Sigmoid colon (tissue), 7 donors: ENCODE results near the gene USP49. TPM values are rescaled to one million over a fixed set of nuclear protein-coding genes. Genes with fewer than 3 reads are reported as not detected.
A peak's percentile ranks its signal among the peaks of the same experiment; 100 is the strongest.

ENCODE experiments used
- DNase-seq: peaks from one replicate; pipeline ENCODE4 v3.0.0-alpha.2; 2019
- H3K27ac ChIP-seq, 4 donors: fragments of 200-600 bp; sonication (generic); one replicate each; pipeline ENCODE4 v1.5.1; 2016 to 2019; ENCODE audit warnings: mild to moderate bottlenecking in 1 of 4
- H3K27me3 ChIP-seq, 3 donors: fragments of 200-600 bp; sonication (generic); one replicate each; pipeline ENCODE4 v1.5.1; 2019; ENCODE audit warnings: mild to moderate bottlenecking in 1 of 3
- H3K36me3 ChIP-seq, 4 donors: fragments of 200-600 bp; sonication (generic); one replicate each; pipeline ENCODE4 v1.5.1; 2016 to 2019
- H3K4me1 ChIP-seq, 4 donors: fragments of 200-600 bp; sonication (generic); one replicate each; pipeline ENCODE4 v1.5.1; 2017 to 2019
- H3K4me3 ChIP-seq, 4 donors: fragments of 200-600 bp; sonication (generic); one replicate each; pipeline ENCODE4 v1.5.1; 2017 to 2019; ENCODE audit warnings: mild to moderate bottlenecking in 2 of 4, moderate library complexity in 1 of 4
- H3K9me3 ChIP-seq, 4 donors: fragments of 200-600 bp in 3 of 4; sonication (generic) in 3 of 4; one replicate each; pipeline versions ENCODE4 v1.5.1 to v1.6.1; 2013 to 2019
- CTCF ChIP-seq, 4 experiments: fragments of 450-650 bp in 3 of 4; fragments of 200-600 bp in 1 of 4; IDR thresholded peaks; one replicate each; pipeline ENCODE4 v1.5.1; 2016 to 2019; ENCODE audit warnings: antibody characterized with exemption in 4 of 4, mild to moderate bottlenecking in 3 of 4, moderate library complexity in 2 of 4
- EP300 ChIP-seq, 4 donors: sonication (generic); formaldehyde crosslinking; IDR thresholded peaks; one replicate each; pipeline ENCODE4 v1.6.1; 2017; ENCODE audit warnings: antibody characterized with exemption in 4 of 4
- POLR2A ChIP-seq, 2 donors: fragments of 450-650 bp; IDR thresholded peaks; one replicate each; pipeline ENCODE4 v1.6.1; 2016; ENCODE audit warnings: antibody characterized with exemption in 2 of 2, mild to moderate bottlenecking in 2 of 2, moderate library complexity in 2 of 2
- POLR2AphosphoS5 ChIP-seq, 4 donors: sonication (generic); formaldehyde crosslinking; IDR thresholded peaks; one replicate each; pipeline ENCODE4 v1.6.1; 2017; ENCODE audit warnings: antibody characterized with exemption in 4 of 4
- WGBS, 2 donors: extraction: QIAGEN DNeasy Blood & Tissue Kit; methylation state at CpG; one replicate each; pipeline ENCODE4 v1.1.7; 2013; 5-methylcytosine and 5-hydroxymethylcytosine counted together
- intact Hi-C: fragments of 100-400 bp; cut with DNase I; formaldehyde crosslinking; loops from one replicate; pipeline ENCODE4 v1.15.1; 2023
- polyA plus RNA-seq, 3 donors: library from polyadenylated mRNA; stranded (reverse); fragments of 200-250 nt; gene quantifications; one replicate each; pipeline ENCODE4 v1.2.3, GENCODE V29; 2013
- total RNA-seq, 4 donors: library from RNA; depleted of rRNA; stranded (reverse); fragments of >200 nt; gene quantifications; one replicate each; pipeline ENCODE4 v1.1.0, GENCODE V29; 2016
- donor health status: healthy with polysubstance abuse.
- donor health status: Bipolar disorder and iron deficiency.
- donor health status: healthy.

Gene USP49
- total and polyA plus RNA-seq, 7 donors = 0.23 to 10.0 (median 2.1) TPM

DNA sequence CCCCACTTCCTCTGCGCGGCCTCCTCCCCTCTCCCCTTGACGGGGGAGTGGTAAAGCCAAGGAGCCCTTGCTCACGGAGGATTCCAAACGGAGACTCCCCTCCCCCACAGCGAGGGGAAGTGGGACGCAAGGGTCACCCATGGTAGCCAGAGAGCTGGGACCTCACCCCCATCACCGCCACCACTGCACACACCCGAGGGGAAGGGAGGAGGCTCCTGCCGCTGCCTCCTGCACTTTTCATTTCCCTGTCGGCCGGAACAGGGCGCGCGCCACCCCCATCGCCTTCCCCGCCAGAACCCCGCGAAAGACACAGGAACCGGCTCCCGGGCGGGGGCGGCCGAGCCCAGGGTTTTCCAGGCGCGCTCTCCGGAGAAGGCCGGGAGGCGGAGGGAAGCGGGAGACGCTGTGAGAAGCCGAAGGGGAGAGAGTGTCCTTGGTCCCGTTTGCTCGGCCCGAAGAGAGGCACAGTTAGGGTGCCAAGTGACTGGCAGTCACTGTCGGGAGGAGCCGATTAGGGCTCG lies 45.6 kb upstream of the USP49 start:
- Histone ChIP-seq H3K36me3 (peaks cover 0 to 4% (median 2%) of the 10 kb centered on the region in 4 donors), H3K27me3 (no peaks in the 10 kb centered on the region), H3K4me1 (peaks cover 0 to 57% (median 51%) of the 10 kb centered on the region in 4 donors), H3K4me3 (peak overlapping the region; percentile 56 to 82 (median 66)), H3K27ac (peak overlapping the region; percentile 86 to 94 (median 89)), H3K9me3 (no peaks in the 10 kb centered on the region)
- intact Hi-C loops = loop anchor here (2.0 to 5.0 kb wide), 4 partner anchors 46 to 159 kb away; partner anchors contain the start of genes PRICKLE4 and USP49
- WGBS, 2 donors = 0 to 1% methylated on average over 38 of the region's 38 CpGs
- TF ChIP-seq POLR2A (IDR thresholded peaks at IDR 0.05) (no peak), POLR2AphosphoS5 (IDR thresholded peaks at IDR 0.05) (peak in 1 of 4 donors; percentile 9)
- peak; percentile 75 for DNase-seq

DNA sequence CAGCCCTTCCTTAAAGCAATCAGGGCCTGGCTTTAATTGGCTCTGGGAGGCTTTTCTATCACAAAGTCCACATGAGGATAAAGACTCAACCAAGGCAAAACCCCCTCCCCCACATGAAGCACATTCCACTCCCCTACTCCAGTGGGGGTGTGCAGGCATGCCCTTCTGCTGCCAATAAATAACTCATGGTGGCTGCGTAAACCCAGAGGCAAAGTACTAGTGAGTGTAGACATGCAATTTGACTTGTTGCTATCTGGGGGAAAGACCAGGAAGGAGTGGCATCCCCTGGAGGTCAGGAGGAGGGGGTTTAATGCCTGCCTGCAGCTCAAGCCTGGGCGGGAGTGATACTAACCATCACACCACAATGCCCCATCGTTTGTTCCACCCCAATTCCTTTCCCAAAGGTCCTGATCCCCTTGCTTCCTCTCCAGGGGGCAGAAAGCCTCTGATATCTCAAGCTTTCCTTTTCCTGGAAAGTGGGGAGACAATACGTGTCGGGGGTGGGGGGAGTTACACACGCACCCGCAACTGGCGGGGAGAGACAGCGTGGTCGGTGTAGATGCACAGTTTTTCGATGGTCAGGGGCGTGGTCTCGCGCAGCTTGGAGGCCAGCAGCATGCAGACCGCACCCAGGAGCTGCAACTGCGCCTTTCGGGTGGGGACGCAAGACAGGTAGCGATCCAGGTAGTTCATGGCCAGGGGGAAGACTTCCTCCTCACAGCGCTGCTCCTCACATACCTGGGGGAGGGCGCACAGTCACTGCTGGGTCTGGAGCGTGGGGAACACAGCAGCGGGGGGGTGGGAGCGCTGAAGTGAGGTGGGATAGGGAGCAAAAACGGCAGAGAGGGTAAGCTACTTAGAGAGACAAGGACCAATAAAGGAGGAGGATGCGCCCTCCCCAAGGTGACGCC lies 44.9 kb upstream of the USP49 start:
- peaks cover 4 to 10% (median 9%) of the 10 kb centered on the region in 4 donors for H3K36me3 ChIP-seq
- H3K4me1 ChIP-seq = peaks cover 0 to 61% (median 51%) of the 10 kb centered on the region in 4 donors
- H3K27me3 ChIP-seq = no peaks in the 10 kb centered on the region
- peak overlapping the region; percentile 86 to 94 (median 89) for H3K27ac ChIP-seq
- peak overlapping the region; percentile 56 to 82 (median 66) for H3K4me3 ChIP-seq
- no peaks in the 10 kb centered on the region for H3K9me3 ChIP-seq
- 3 to 8% methylated on average over 27 of the region's 27 CpGs for WGBS, 2 donors
- DNase-seq = peak; percentile 70
- TF ChIP-seq POLR2AphosphoS5 (IDR thresholded peaks at IDR 0.05) = no peak
- no peak for TF ChIP-seq EP300 (IDR thresholded peaks at IDR 0.05)
- TF ChIP-seq POLR2A (IDR thresholded peaks at IDR 0.05) = no peak
- no peak for TF ChIP-seq CTCF (IDR thresholded peaks at IDR 0.05)
- intact Hi-C loops = loop anchor here (2.0 to 5.0 kb wide), 4 partner anchors 45 to 158 kb away; partner anchors contain the start of genes PRICKLE4 and USP49

- peak overlapping the region; percentile 86 to 94 (median 89) for H3K27ac ChIP-seq
- H3K4me1 ChIP-seq = peaks cover 0 to 61% (median 51%) of the 10 kb centered on the region in 4 donors
- H3K9me3 ChIP-seq = no peaks in the 10 kb centered on the region
- no peak for TF ChIP-seq POLR2AphosphoS5 (IDR thresholded peaks at IDR 0.05)
- no peak for TF ChIP-seq CTCF (IDR thresholded peaks at IDR 0.05)
- H3K4me3 ChIP-seq = peak overlapping the region in 1 of 4 donors; percentile 66
- DNase-seq = peak; percentile 71
- H3K27me3 ChIP-seq = no peaks in the 10 kb centered on the region
- 25 to 58% methylated on average over 11 of the region's 11 CpGs for WGBS, 2 donors
- H3K36me3 ChIP-seq = peaks cover 4 to 18% (median 17%) of the 10 kb centered on the region in 4 donors
- intact Hi-C loops = no loop called here
These were observed 44.1 kb upstream of the USP49 start for GRCh38 chr6:41939176-41939847.

DNA sequence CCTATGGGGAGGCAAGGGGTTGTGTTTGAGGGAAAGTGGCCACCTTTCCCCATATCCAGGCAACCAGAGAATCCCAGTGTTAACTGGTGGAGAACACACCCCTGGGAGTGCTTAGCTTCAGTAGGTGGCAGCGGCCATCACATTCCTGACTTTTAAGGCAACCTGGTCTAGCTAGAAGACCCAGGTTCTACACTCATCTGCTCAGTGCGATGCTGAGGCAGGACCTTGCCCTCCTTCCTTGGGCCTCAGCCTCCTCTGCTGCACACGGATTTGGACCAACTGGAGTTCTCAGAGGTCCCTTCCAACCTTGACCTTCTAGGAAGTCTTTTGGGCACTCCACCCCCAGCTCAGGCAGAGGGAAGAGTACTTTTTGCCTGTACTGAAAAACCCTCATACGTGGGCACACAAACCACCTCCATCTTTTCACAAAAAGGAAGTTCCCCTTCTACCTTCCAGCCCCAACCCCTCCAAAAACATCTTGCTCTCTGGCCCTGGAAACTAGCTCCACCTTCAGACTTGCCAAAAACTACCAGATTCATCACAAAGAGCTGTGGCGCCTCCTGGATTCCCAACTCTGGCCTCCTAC lies 43.5 kb upstream of the USP49 start:
- Histone ChIP-seq H3K9me3 (no peaks in the 10 kb centered on the region), H3K27me3 (no peaks in the 10 kb centered on the region), H3K27ac (peak overlapping the region; percentile 86 to 94 (median 89)), H3K36me3 (peaks cover 4 to 24% (median 21%) of the 10 kb centered on the region in 4 donors), H3K4me3 (no peak overlapping the region), H3K4me1 (peaks cover 0 to 61% (median 51%) of the 10 kb centered on the region in 4 donors)
- DNase-seq = no peak
- TF ChIP-seq CTCF (IDR thresholded peaks at IDR 0.05) (no peak), POLR2AphosphoS5 (IDR thresholded peaks at IDR 0.05) (no peak), EP300 (IDR thresholded peaks at IDR 0.05) (no peak), POLR2A (IDR thresholded peaks at IDR 0.05) (no peak)
- intact Hi-C loops = no loop called here
- WGBS, 2 donors = 62 to 87% methylated on average over 5 of the region's 5 CpGs
